SK-N-SH (cell line): ENCODE data around the gene TIMD4.

Experiments
- CTCF ChIP-seq: fragments of 200-600 bp; sonication (generic); IDR thresholded peaks from 2 replicates; pipeline ENCODE4 v1.6.1; 2017; ENCODE audit warnings: antibody characterized with exemption, mild to moderate bottlenecking, moderate library complexity
- EZH2phosphoT487 ChIP-seq: fragments of 200-600 bp; sonication (generic); IDR thresholded peaks from 2 replicates; pipeline ENCODE4 v1.6.1; 2017; ENCODE audit warnings: low read depth, mixed run types, mild to moderate bottlenecking, antibody characterized with exemption, moderate library complexity, borderline replicate concordance
- MAX ChIP-seq: IDR thresholded peaks from 2 replicates; pipeline ENCODE4 v1.4.0; 2012; ENCODE audit warnings: low read depth
- USF2 ChIP-seq: fragments of 150-350 bp; IDR thresholded peaks from 2 replicates; pipeline ENCODE4 v1.6.1; 2017; ENCODE audit warnings: antibody characterized with exemption, low read length, low read depth, borderline replicate concordance

- TF ChIP-seq CTCF (no peak), EZH2phosphoT487 (no peak), USF2 (no peak), MAX (no peak)
Observed at GRCh38 chr5:156892864-156893263, 70.2 kb downstream of the TIMD4 start.
